ENCODE results near the gene SBF1.

SBF1 gene

DNA sequence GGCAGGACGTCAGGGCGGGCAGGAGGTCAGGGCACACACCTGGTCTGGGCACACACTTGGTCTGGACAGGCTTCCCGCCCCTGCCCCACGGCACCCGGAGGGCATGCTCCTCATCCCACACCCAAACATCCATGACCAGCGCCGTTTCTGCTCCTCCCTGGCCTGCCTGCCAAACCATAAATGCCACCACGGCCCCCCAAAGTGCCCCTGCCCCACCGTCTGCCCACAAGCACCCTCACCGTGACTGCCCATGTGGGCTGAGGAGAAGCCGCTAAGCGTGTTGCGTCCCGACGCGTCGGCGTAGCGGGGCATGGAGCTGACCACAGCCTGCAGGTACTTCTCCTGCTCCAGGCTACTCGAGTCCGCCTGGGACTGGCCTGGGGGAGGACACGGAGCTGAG is 15.8 kb downstream of the SBF1 start:
- Histone ChIP-seq H2BK15ac (ENCODE audit: low read depth, poor library complexity, severe bottlenecking) (no peak overlapping the region), H3K23ac (ENCODE audit: low read length in 2 of 2) (no peak overlapping the region), H3K4me3 (ENCODE audit: insufficient read depth in 1 of 2, low read depth in 1 of 2, low read length in 2 of 2) (no peak overlapping the region), H3K27me3 (ENCODE audit: control insufficient read depth in 1 of 2, insufficient read depth in 1 of 2, low read length in 2 of 2) (no peaks in the 10 kb centered on the region), H3K79me1 (replicated peaks; ENCODE audit: low read length, poor library complexity, severe bottlenecking) (peaks cover 41% of the 10 kb centered on the region), H3K4me2 (ENCODE audit: low read length, poor library complexity, severe bottlenecking) (no peak overlapping the region), H4K8ac (ENCODE audit: low read length) (no peak overlapping the region), H3K9me3 (ENCODE audit: control insufficient read depth, low read length) (no peaks in the 10 kb centered on the region), H3K27ac (ENCODE audit: low read length, poor library complexity, severe bottlenecking) (no peak overlapping the region), H2AK5ac (ENCODE audit: low read length, severe bottlenecking) (no peak overlapping the region), H3K4me1 (ENCODE audit: control insufficient read depth, insufficient read depth, low read depth, low read length) (no peaks in the 10 kb centered on the region), H3K36me3 (ENCODE audit: control insufficient read depth in 1 of 2, insufficient read depth in 2 of 2, low read depth in 1 of 2, low read length in 2 of 2) (peaks cover 90 to 98% of the 10 kb centered on the region in 2 experiments), H3K18ac (ENCODE audit: low read depth in 1 of 2, low read length in 2 of 2) (no peak overlapping the region), H3K4ac (ENCODE audit: low read depth in 1 of 2, low read length in 2 of 2) (no peak overlapping the region), H2BK120ac (ENCODE audit: low read depth, low read length) (no peak overlapping the region), H2BK5ac (ENCODE audit: low read depth, low read length, poor library complexity, severe bottlenecking) (no peak overlapping the region), H3K9ac (ENCODE audit: low read length) (no peak overlapping the region), H2AFZ (ENCODE audit: low read depth, low read length) (no peak overlapping the region), H3K14ac (ENCODE audit: low read length in 2 of 2) (no peak overlapping the region), H2BK12ac (ENCODE audit: low read length in 2 of 2) (no peak overlapping the region), H4K91ac (ENCODE audit: low read length) (no peak overlapping the region)
- 97% methylated on average over 22 of the region's 22 CpGs for WGBS
- no peak for DNase-seq

DNA sequence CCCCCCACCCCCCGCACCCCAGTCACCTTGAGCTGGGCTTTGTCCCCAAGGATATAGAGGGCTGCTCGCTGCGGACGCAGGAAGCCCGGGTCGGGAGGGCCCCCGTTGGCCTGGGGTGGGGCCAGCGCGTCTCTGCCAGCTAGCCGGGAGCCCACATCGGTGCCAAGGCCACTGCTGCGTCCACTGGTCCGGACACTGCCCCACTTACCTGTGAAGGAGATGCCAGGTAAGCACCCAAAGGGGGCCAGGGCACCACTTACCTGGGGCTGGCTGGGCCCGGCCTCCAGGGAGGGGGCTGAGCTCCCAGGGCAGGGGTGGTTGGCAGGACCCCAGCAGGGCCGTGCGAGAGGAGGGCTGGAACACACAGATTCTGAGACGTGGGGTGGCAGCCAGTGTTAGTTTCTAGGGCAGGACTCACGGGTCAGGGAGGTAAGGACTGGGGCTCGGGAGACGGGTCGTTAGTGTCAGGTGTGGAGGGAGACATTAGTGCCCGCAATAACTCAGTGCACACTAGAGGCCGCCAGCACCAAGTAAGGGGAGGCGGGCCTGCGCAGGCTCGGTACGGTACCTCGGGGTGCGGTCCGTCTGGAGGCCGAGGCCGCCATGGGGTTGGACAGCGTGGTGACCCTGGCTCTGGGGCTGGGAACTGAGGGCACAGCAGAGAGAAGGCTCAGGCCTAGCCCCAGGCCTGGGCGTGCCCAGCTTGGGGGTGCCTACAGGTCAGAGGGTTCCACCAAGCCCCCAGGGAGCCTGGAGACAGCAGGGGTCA is 18.2 kb downstream of the SBF1 start:
- Histone ChIP-seq H3K9me3 (ENCODE audit: control insufficient read depth, low read length) (no peaks in the 10 kb centered on the region), H4K8ac (ENCODE audit: low read length) (no peak overlapping the region), H3K4me3 (ENCODE audit: insufficient read depth in 1 of 2, low read depth in 1 of 2, low read length in 2 of 2) (no peak overlapping the region), H3K14ac (ENCODE audit: low read length in 2 of 2) (no peak overlapping the region), H3K18ac (ENCODE audit: low read depth in 1 of 2, low read length in 2 of 2) (no peak overlapping the region), H2BK12ac (ENCODE audit: low read length in 2 of 2) (no peak overlapping the region), H3K27me3 (ENCODE audit: control insufficient read depth in 1 of 2, insufficient read depth in 1 of 2, low read length in 2 of 2) (no peaks in the 10 kb centered on the region), H2BK120ac (ENCODE audit: low read depth, low read length) (no peak overlapping the region), H2BK5ac (ENCODE audit: low read depth, low read length, poor library complexity, severe bottlenecking) (no peak overlapping the region), H3K9ac (ENCODE audit: low read length) (no peak overlapping the region), H3K27ac (ENCODE audit: low read length, poor library complexity, severe bottlenecking) (no peak overlapping the region), H2BK15ac (ENCODE audit: low read depth, poor library complexity, severe bottlenecking) (no peak overlapping the region), H3K4me2 (ENCODE audit: low read length, poor library complexity, severe bottlenecking) (no peak overlapping the region), H3K36me3 (ENCODE audit: control insufficient read depth in 1 of 2, insufficient read depth in 2 of 2, low read depth in 1 of 2, low read length in 2 of 2) (peaks cover 82 to 84% of the 10 kb centered on the region in 2 experiments), H2AFZ (ENCODE audit: low read depth, low read length) (no peak overlapping the region), H2AK5ac (ENCODE audit: low read length, severe bottlenecking) (no peak overlapping the region), H3K4ac (ENCODE audit: low read depth in 1 of 2, low read length in 2 of 2) (no peak overlapping the region), H3K23ac (ENCODE audit: low read length in 2 of 2) (no peak overlapping the region), H3K4me1 (ENCODE audit: control insufficient read depth, insufficient read depth, low read depth, low read length) (no peaks in the 10 kb centered on the region), H3K79me1 (replicated peaks; ENCODE audit: low read length, poor library complexity, severe bottlenecking) (peaks cover 32% of the 10 kb centered on the region), H4K91ac (ENCODE audit: low read length) (no peak overlapping the region)
- DNase-seq, result no peak
- 93% methylated on average over 34 of the region's 34 CpGs for WGBS

DNA sequence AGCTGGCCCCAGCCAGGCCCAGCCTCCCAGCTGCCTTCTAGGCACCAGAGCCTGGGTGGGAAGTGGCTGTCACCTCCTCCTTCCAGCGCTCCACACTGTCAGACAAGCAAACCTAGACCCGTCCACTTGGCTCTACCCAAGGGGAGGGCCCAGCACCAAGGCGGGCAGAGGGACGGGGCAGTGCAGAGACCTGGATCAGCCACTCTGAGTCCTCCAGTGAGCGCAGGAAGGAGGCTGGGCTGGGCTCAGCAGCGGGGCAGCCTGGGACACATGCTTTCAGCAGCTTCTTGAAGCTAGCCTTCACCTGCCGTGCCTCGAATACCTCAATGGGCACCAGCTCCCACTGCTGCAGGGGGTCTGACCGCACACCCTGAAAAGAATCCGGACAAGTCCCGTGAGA is 18.8 kb downstream of the SBF1 start:
- Histone ChIP-seq H3K4ac (ENCODE audit: low read depth in 1 of 2, low read length in 2 of 2) (no peak overlapping the region), H3K27ac (ENCODE audit: low read length, poor library complexity, severe bottlenecking) (no peak overlapping the region), H3K79me1 (replicated peaks; ENCODE audit: low read length, poor library complexity, severe bottlenecking) (peaks cover 30% of the 10 kb centered on the region), H3K14ac (ENCODE audit: low read length in 2 of 2) (no peak overlapping the region), H3K18ac (ENCODE audit: low read depth in 1 of 2, low read length in 2 of 2) (no peak overlapping the region), H2BK12ac (ENCODE audit: low read length in 2 of 2) (no peak overlapping the region), H3K4me2 (ENCODE audit: low read length, poor library complexity, severe bottlenecking) (no peak overlapping the region), H2AFZ (ENCODE audit: low read depth, low read length) (no peak overlapping the region), H3K4me3 (ENCODE audit: insufficient read depth in 1 of 2, low read depth in 1 of 2, low read length in 2 of 2) (no peak overlapping the region), H4K91ac (ENCODE audit: low read length) (no peak overlapping the region), H3K9ac (ENCODE audit: low read length) (no peak overlapping the region), H2AK5ac (ENCODE audit: low read length, severe bottlenecking) (no peak overlapping the region), H3K27me3 (ENCODE audit: control insufficient read depth in 1 of 2, insufficient read depth in 1 of 2, low read length in 2 of 2) (no peaks in the 10 kb centered on the region), H4K8ac (ENCODE audit: low read length) (no peak overlapping the region), H3K4me1 (ENCODE audit: control insufficient read depth, insufficient read depth, low read depth, low read length) (no peaks in the 10 kb centered on the region), H3K9me3 (ENCODE audit: control insufficient read depth, low read length) (no peaks in the 10 kb centered on the region), H2BK15ac (ENCODE audit: low read depth, poor library complexity, severe bottlenecking) (no peak overlapping the region), H2BK120ac (ENCODE audit: low read depth, low read length) (no peak overlapping the region), H2BK5ac (ENCODE audit: low read depth, low read length, poor library complexity, severe bottlenecking) (no peak overlapping the region), H3K36me3 (ENCODE audit: control insufficient read depth in 1 of 2, insufficient read depth in 2 of 2, low read depth in 1 of 2, low read length in 2 of 2) (peaks cover 75 to 82% of the 10 kb centered on the region in 2 experiments), H3K23ac (ENCODE audit: low read length in 2 of 2) (no peak overlapping the region)
- 95% methylated on average over 11 of the region's 11 CpGs for WGBS
- no peak for DNase-seq

DNA sequence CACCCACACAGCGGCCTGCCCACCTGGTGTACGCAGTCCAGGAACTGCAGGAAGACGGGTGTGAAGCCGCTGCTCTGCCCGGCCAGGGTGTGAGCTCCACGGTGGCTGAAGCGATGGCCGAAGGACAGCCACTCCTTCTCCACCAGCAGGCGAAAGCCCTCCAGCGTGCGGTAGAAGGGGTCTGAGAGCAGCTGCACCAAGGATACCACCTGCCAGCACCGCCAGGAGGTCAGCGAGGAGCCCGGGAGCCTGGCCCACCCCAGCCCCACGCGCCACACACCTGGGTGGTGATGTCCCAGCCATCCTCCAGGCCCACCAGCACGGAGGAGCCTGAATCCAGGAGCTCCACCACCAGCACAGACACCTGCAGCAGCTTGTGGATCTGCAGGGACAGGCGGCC is 19.6 kb downstream of the SBF1 start:
- H3K4me3 ChIP-seq (ENCODE audit: insufficient read depth in 1 of 2, low read depth in 1 of 2, low read length in 2 of 2), result no peak overlapping the region
- no peaks in the 10 kb centered on the region for H3K9me3 ChIP-seq (ENCODE audit: control insufficient read depth, low read length)
- H3K79me1 ChIP-seq (replicated peaks; ENCODE audit: low read length, poor library complexity, severe bottlenecking), result peaks cover 25% of the 10 kb centered on the region
- H2BK120ac ChIP-seq (ENCODE audit: low read depth, low read length), result no peak overlapping the region
- no peak overlapping the region for H4K91ac ChIP-seq (ENCODE audit: low read length)
- no peak for DNase-seq
- H2BK5ac ChIP-seq (ENCODE audit: low read depth, low read length, poor library complexity, severe bottlenecking), result no peak overlapping the region
- no peak overlapping the region for H3K4me2 ChIP-seq (ENCODE audit: low read length, poor library complexity, severe bottlenecking)
- no peaks in the 10 kb centered on the region for H3K4me1 ChIP-seq (ENCODE audit: control insufficient read depth, insufficient read depth, low read depth, low read length)
- no peaks in the 10 kb centered on the region for H3K27me3 ChIP-seq (ENCODE audit: control insufficient read depth in 1 of 2, insufficient read depth in 1 of 2, low read length in 2 of 2)
- H3K4ac ChIP-seq (ENCODE audit: low read depth in 1 of 2, low read length in 2 of 2), result no peak overlapping the region
- no peak overlapping the region for H2BK15ac ChIP-seq (ENCODE audit: low read depth, poor library complexity, severe bottlenecking)
- H3K36me3 ChIP-seq (ENCODE audit: control insufficient read depth in 1 of 2, insufficient read depth in 2 of 2, low read depth in 1 of 2, low read length in 2 of 2), result peaks cover 67 to 80% of the 10 kb centered on the region in 2 experiments
- H4K8ac ChIP-seq (ENCODE audit: low read length), result no peak overlapping the region
- H2AFZ ChIP-seq (ENCODE audit: low read depth, low read length), result no peak overlapping the region
- H3K18ac ChIP-seq (ENCODE audit: low read depth in 1 of 2, low read length in 2 of 2), result no peak overlapping the region
- no peak overlapping the region for H3K9ac ChIP-seq (ENCODE audit: low read length)
- H3K23ac ChIP-seq (ENCODE audit: low read length in 2 of 2), result no peak overlapping the region
- no peak overlapping the region for H2AK5ac ChIP-seq (ENCODE audit: low read length, severe bottlenecking)
- no peak overlapping the region for H2BK12ac ChIP-seq (ENCODE audit: low read length in 2 of 2)
- H3K14ac ChIP-seq (ENCODE audit: low read length in 2 of 2), result no peak overlapping the region
- H3K27ac ChIP-seq (ENCODE audit: low read length, poor library complexity, severe bottlenecking), result no peak overlapping the region
- 96% methylated on average over 18 of the region's 18 CpGs for WGBS
